HG03521 (cell line): ENCODE data around the gene THTPA.

Experiments used
- ATAC-seq: cut with Tn5 transposase; IDR thresholded peaks from one replicate; pipeline ENCODE4 v1.9.1; 2021; ENCODE audit warnings: mild to moderate bottlenecking, moderate library complexity; ENCODE audit not compliant: unreplicated experiment

Gene THTPA, protein sequence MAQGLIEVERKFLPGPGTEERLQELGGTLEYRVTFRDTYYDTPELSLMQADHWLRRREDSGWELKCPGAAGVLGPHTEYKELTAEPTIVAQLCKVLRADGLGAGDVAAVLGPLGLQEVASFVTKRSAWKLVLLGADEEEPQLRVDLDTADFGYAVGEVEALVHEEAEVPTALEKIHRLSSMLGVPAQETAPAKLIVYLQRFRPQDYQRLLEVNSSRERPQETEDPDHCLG

GRCh38 chr14:23555882-23556699 is at the start of gene THTPA:
TSS of gene THTPA (plus strand) at chr14:23556271. CDS start at chr14:23556758, 487 bp downstream.
- ATAC-seq = peak; percentile 83

DNA sequence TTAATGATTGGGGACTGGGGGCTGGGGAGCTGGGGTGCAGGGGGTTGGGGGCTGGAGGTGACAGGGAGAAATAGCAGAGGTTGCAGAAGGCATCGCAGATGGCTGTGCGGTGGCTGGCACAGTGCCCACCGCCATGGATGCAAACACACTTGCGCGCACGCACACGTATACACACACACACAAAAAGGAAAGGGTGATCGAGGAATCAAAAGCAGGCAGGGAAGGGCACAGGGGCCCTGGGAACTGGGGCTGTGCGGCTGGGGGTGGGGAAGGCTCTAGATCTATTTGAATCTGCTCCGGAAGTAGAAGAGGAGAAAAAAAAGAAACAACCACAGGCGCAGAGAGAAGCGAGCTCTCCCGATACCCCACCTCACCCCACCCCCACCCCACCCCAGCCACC is 43.9 kb upstream of the THTPA start:
- ATAC-seq = no peak

DNA sequence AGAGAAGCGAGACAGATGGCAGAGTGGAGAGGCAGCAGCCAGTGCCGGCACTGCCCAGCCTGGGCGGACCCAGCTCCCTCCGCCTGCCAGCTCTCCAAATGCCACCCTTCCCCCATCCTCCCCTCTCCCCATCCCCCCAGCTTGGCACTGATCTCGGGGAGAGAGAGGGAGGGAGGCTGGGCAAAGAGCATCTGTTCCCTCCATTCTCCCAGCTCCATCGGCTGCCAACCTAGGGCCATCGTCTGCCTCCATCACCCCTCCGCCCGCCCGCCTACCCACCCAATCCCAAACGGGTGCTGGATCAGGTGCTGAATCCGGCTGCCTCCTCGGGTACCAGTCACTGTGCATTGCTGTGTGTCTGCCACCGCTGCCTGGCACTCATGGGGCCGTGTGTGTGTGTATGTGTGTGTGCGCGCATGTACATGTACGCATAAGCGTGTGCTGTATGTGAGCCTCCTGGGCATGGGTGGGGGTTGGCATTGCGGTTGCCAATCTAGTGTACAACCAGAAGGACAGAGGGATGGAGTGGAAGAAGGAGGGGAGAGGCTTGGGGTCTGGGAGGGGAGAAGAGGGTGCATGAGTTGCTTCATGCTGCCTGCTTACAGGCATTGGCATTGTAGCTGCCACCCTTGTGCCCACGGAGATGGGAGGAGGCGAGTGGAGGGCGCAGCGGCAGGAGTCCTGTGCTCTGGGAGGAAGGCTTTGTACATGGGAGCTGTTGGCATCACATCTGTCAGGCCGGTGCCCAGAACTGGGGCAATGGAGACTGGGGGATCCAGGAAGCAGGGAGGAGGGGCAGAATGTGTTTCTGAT is 42.9 kb upstream of the THTPA start:
- ATAC-seq = no peak

DNA sequence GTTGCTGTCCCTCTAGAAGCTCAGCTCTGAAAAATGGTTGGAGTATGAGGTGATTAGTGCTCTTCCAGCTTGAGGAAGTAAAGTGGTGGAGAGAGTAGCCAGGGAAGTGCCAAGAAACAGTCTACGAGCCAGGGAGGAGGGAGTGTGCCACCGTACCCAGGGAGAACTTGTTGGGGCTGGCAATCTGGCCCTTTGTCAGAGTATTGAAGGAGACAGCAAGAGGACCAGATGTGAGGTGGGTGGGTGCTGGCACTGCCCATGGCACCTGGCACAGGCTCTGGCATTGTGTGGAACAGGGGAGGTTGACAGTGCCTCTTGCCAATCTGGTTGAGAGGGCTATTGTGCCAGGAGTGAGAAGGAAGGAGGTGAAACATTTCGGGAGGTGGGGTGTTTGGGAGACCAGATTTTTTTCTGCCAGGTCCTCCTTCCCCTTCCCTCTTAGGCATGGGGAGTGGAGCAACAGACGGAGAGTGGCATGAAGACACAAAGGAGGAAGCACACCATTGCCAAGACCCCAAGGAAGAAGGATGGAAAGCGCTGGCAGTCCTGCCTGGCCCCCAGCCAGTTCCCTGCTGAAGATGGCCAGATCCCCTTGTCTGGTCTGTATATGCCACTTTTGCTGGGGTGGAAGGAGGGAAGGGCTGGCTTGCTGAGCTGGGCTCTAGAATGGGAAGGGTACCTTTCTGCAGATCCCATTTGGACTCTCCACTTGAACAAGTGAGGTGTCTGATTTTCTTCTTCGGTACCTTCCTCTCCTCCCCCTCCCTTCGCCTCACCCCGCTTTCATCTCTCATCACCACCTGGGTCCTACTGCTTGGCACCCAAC is 42.0 kb upstream of the THTPA start:
- no peak for ATAC-seq

DNA sequence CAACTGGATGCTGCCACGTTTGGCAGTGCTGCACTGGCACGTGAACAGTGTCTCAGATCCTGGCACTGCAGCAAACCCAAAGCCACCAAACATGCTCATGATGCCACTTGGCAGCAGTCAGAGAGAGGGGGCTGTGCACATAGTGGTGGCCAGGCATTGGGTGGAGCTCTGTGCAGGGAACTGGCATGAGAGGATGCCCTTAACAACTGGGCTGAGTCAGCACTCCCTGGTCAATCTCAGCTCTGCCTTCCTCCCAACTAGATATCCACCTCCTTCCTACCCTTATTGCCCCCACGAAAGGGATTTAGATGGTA is 41.5 kb upstream of the THTPA start:
- no peak for ATAC-seq

- ATAC-seq = no peak
These were observed 38.3 kb upstream of the THTPA start for GRCh38 chr14:23517650-23518326.

DNA sequence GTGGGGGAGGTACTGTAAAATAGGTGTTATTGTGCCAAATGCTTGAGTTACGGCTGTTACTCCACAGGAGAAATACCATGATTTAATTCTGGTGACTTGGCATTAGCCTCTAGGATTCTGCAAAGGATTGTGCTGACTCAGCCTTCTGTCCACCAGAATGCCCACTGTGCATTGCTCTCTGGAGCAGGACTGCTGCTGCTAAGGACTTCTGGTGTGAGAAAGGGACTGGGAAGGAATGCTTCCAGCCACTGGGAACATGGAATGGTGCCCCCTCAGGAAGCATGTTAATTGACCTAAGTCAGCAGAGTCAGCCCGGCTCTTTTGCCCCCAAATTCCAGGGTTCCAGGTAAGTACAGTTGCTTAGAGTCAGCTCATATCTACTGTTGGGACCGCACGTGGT is 37.4 kb upstream of the THTPA start:
- ATAC-seq = no peak

- ATAC-seq = no peak
These were observed 35.1 kb upstream of the THTPA start for GRCh38 chr14:23520899-23521533.

DNA sequence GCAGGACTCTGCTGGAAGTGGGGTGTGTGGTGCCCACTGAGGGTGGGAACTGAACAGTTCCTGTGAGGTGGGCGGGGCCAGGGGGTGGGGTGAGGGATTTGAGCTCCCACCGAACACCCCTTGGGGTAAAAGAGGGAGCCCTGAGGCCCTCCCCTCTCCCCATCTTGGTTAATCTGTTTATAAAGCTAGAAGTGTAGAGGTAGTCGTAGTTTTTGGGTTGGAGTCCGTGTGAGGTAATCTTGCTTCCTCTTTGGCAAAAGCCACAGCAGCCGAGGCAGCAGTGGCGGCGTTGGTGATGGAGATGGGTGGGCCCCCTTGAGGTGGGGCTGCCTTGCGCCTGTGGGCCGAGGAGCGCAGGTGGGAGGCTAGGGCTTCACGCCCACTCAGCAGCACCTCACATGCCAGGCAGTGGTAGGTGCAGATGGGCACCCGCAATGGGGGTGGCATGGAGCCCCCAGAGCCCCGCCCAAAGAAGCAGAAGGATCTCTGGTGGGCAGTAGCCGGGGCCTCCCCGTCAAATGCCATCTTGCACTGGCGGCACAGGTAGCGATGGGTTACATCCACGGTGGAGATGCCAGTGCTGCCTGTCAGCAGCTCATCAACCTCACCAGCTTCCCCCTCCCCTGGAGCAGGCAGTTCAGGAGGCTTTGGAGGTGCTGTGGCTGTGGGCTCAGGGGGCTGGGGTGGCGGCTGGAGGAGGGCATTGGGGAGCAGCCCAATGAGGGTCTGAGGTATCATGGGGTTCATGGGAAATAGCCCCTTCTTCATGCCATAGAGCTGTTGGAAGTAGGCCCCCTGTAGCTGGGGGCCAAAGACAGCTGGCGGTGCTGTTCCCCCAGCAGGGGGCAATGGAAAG is 34.1 kb upstream of the THTPA start:
- no peak for ATAC-seq

DNA sequence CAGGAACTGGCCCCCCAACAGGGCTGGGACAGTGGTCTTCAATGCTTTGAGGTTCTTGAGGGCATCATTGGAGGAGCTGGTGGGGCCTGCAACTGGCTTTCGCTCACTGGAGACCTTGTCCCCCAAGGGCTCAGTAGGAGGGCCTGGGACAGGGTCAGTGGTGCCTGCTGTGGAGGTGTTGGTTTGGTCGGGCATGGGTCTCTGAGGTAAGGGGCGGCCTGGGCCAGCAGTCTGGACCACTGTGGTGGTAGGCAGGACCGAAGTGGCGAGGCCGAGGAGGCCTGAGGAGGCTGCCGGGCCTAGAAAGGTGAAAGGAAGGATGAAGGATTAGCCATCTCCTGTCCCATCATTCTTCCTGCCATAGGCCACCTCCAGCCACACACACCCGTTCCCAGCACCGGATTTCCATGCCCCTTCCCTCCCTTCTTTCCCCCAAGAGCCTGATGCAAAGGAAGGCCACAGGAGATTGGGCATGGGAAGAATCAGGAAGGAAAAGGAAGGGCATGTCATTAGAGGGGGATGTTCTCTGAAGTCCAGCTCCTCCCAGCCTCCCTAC is 33.4 kb upstream of the THTPA start:
- no peak for ATAC-seq

DNA sequence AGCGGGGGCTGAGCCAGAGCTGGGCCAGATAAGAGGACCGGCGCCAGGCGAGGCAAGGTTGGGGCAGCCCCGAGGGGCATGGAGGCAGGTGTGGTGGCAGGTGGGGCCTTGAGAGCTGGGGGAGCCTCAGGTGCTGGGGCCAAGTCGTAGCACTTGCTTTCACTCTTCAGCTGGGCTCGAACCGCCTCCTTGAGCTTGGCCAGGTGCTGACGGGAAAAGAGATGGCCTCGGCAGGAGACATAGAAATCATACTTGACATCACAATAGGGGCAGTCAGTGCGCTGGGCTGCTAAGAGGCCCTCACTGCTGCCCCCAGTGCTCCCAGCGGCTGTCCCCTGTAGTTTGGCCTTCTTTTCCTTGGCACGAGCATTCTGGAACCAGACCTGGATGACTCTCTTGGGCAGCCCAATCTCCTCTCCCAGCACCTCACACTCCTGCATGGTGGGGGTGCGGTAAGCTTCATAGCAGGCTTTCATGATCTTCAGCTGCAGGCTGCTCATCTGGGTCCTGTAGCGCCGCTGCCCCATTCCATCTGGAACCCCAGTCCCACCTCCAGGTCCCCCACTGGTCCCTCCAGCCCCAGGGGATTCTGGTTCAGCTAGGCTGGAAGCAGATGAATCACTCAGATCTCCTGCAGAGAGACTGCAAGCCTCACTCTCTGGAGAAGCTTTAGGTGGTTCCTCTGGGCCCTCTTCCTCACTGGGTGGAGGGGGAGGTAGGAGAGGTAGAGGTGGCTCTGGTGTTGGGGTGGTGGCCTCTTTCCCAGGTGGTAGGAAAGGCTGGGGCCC is 32.6 kb upstream of the THTPA start:
- ATAC-seq = no peak

DNA sequence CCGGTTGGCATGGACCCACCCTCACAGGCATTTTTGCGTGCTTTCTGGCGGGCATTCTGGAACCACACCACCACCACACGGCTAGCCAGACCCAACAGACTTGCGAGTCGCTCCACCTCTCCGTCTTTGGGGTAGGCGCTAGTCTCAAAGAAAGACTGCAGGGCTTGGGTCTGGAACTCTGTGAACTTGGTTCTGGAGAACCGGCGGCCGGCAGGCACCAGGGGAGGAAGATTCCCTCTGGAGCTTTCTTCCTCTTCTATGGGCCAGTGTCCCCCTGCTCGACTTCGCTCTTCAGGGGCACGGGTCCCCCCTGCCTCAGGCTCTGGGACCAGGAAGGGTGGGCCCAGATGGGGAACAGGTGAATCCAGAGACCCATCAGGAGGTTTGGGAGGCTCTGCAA is 31.1 kb upstream of the THTPA start:
- no peak for ATAC-seq

GRCh38 chr14:23525611-23526010 is 30.5 kb upstream of the THTPA start:
- no peak for ATAC-seq

DNA sequence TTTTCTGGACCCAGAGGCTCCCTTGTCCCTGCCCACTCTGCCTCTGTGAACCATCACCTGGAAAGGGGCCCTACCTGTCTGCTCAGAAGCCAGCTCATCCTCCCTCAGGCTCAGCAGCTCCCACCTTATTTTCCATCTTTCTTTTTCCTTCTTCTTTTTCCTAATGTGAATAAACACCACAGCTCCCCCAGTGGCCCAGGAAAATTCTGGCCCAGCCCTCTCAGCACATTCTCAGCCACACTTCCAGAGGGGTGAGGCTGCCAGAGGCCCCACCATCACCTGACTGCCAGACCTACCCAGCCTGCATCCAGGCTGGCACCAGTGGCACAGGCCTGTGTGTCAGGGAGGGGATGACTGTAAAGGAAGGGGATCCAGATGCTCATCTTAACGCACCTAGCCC is 27.5 kb upstream of the THTPA start:
- no peak for ATAC-seq

GRCh38 chr14:23529016-23529415 is 27.1 kb upstream of the THTPA start:
- no peak for ATAC-seq

DNA sequence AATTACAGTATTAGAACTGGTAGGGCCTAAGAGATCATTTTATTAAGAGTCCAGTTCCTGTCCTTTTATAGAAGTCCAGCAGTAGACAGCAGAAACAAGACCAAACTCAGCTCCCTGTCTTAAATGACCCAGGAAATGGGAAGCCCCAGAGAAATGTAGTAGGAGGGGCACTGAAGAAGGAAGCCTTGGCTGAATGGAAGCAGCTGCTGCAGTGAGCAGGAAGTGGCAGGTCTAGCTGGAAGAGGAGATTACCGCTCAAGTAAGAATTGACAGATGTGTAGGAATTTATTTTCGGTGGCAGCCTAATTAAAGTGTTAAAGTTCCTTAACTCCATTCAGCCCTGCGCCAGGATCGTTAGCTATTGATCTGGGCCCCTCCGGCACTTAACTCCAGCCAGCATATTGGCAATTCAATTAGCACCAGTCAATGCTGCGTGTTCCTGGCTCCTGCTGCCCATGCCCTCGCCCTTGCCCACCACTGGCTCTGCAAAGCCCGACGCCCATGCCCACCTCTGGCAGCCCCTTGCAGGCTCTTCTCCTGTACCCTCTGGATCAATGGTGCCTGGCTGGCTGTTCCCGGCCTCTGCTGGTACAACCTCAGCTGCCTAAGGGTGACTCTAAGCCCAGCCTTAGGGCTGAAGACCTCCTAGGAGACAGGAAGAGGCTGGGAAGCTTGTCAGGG is 25.6 kb upstream of the THTPA start:
- ATAC-seq = no peak

DNA sequence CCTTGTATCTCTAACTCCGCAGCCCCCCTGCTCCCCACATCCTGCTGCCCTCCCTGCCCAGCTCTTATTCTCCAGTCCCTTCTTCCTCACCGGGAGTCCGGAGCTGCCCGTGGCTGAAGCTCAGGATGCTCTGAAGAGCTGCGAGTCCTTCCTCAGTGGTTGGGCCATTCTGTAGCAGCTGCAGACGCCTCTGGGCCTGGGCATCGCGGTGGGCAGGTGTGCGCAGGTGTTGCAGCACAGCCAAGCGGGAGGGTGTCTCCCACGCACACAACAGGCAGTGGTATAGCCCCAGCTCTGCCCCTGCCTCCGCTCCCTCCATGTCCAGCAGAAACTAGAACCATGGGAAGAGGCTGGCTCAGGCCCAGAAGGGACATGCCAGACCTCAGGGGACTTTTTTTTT is 24.7 kb upstream of the THTPA start:
- ATAC-seq = no peak
